Astrocyte of the cerebellum (primary cell): ENCODE data around the gene OSTN.

Experiments
- DNase-seq: peaks from one replicate; pipeline ENCODE4 v3.0.0-alpha.2; 2011; ENCODE audit warnings: low read depth
- H3K4me3 ChIP-seq: 2 replicates; pipeline ENCODE4 v1.5.1; 2011; ENCODE audit warnings: mild to moderate bottlenecking, low read depth, low read length, moderate library complexity
- CTCF ChIP-seq: IDR thresholded peaks from 2 replicates; pipeline ENCODE4 v1.5.1; 2012; ENCODE audit warnings: low read length, low read depth, moderate library complexity, mild to moderate bottlenecking; ENCODE audit errors: missing control alignments
- in situ Hi-C: cut with HindIII; loops from 2 replicates; pipeline ENCODE4 v1.10.0; 2017; ENCODE audit warnings: low sequenced_read_pairs

The OSTN gene

GRCh38 chr3:191227541-191227940 lies 28.5 kb downstream of the OSTN start:
- DNase-seq = no peak
- H3K4me3 ChIP-seq = no peak overlapping the region
- no peak for TF ChIP-seq CTCF
- in situ Hi-C loops = no loop called here

- no peak for TF ChIP-seq CTCF
- in situ Hi-C loops = no loop called here
- no peak overlapping the region for H3K4me3 ChIP-seq
- DNase-seq = no peak
These were observed 35.2 kb downstream of the OSTN start for GRCh38 chr3:191234216-191234615.

GRCh38 chr3:191235331-191236314 lies 36.6 kb downstream of the OSTN start:
- no peak overlapping the region for H3K4me3 ChIP-seq
- in situ Hi-C loops = no loop called here
- DNase-seq = peak; percentile 55
- no peak for TF ChIP-seq CTCF

- in situ Hi-C loops = no loop called here
- no peak overlapping the region for H3K4me3 ChIP-seq
- DNase-seq = no peak
- no peak for TF ChIP-seq CTCF
These were observed 37.6 kb downstream of the OSTN start for GRCh38 chr3:191236646-191237045.

- H3K4me3 ChIP-seq = no peak overlapping the region
- no peak for TF ChIP-seq CTCF
- in situ Hi-C loops = no loop called here
- no peak for DNase-seq
These were observed 38.2 kb downstream of the OSTN start for GRCh38 chr3:191237047-191237882.

- no peak overlapping the region for H3K4me3 ChIP-seq
- no peak for TF ChIP-seq CTCF
- in situ Hi-C loops = no loop called here
- no peak for DNase-seq
These were observed 39.3 kb downstream of the OSTN start for GRCh38 chr3:191238321-191238817.
